ENCODE measurements around the gene CBLN1.

GRCh38 chr16:49328325-49328724, 46.7 kb upstream of the CBLN1 start:
- no peak for TF ChIP-seq CTCF (IDR thresholded peaks at IDR 0.05)
- TF ChIP-seq ZFX (IDR thresholded peaks at IDR 0.05; ENCODE audit: borderline replicate concordance) = no peak

All from 22Rv1 (cell line).